ENCODE measurements around the gene TREX2.

TREX2 gene

DNA sequence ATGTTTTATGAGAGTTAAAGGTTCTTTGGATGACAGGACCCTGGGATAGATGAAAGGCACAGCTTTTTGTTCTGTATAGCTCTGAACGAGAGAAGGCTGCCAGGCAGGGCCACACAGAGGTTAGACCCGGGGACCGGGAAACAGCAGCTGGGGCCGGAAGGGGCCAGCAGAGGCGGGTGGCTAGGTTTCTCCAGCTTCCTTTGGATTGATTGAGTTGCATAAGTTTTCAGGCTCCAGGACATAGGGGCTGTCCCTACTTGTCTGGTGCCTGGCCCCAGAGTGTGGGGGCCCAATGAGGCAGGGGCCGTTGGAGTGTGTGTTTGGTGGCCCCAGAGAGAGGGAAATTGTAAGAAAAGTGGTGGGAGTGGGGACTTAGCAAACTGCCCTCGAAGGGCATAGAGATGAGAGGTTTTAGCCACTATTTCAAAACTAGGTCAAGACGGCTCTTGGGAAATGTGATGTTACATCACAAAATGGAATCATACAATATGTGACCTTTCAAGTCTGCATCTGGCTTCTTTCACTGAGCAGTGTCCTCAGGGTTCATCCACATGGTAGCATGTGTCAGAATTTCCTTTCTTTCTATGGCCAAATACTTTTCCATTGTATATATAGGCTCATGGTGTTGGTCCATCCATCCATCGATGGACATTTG lies 30.9 kb downstream of the TREX2 start:
- DNase-seq (ENCODE audit: low read depth), result peak; percentile 31
- TF ChIP-seq, protein P1, sequence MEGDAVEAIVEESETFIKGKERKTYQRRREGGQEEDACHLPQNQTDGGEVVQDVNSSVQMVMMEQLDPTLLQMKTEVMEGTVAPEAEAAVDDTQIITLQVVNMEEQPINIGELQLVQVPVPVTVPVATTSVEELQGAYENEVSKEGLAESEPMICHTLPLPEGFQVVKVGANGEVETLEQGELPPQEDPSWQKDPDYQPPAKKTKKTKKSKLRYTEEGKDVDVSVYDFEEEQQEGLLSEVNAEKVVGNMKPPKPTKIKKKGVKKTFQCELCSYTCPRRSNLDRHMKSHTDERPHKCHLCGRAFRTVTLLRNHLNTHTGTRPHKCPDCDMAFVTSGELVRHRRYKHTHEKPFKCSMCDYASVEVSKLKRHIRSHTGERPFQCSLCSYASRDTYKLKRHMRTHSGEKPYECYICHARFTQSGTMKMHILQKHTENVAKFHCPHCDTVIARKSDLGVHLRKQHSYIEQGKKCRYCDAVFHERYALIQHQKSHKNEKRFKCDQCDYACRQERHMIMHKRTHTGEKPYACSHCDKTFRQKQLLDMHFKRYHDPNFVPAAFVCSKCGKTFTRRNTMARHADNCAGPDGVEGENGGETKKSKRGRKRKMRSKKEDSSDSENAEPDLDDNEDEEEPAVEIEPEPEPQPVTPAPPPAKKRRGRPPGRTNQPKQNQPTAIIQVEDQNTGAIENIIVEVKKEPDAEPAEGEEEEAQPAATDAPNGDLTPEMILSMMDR (conservative IDR thresholded peaks at IDR 0.05; ENCODE audit: low read depth, low read length), result no peak
- H3K4me3 ChIP-seq (ENCODE audit: low read depth, low read length), result no peak overlapping the region

DNA sequence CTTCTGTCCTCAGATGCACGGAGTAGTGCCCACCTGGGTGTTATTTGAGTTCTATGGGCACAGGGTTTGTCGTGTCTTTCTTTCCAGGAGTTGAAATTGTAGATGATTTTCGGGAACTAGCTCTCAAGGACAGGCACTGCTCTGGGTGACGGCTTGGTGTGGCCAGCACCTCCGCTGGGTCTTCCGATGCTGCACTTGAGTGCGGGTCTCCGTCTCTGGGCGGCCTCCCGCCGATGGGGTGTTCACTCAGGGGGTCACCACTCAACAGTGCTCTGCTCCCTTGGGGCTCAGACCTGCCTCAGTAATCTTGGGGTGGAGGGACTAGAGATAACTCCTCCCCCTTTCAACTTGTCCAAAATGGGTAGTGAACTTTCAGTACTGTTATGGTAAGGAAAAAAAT lies 32.1 kb downstream of the TREX2 start:
- TF ChIP-seq, protein P1 (conservative IDR thresholded peaks at IDR 0.05; ENCODE audit: low read depth, low read length), result no peak
- no peak for DNase-seq (ENCODE audit: low read depth)
- H3K4me3 ChIP-seq (ENCODE audit: low read depth, low read length), result no peak overlapping the region

DNA sequence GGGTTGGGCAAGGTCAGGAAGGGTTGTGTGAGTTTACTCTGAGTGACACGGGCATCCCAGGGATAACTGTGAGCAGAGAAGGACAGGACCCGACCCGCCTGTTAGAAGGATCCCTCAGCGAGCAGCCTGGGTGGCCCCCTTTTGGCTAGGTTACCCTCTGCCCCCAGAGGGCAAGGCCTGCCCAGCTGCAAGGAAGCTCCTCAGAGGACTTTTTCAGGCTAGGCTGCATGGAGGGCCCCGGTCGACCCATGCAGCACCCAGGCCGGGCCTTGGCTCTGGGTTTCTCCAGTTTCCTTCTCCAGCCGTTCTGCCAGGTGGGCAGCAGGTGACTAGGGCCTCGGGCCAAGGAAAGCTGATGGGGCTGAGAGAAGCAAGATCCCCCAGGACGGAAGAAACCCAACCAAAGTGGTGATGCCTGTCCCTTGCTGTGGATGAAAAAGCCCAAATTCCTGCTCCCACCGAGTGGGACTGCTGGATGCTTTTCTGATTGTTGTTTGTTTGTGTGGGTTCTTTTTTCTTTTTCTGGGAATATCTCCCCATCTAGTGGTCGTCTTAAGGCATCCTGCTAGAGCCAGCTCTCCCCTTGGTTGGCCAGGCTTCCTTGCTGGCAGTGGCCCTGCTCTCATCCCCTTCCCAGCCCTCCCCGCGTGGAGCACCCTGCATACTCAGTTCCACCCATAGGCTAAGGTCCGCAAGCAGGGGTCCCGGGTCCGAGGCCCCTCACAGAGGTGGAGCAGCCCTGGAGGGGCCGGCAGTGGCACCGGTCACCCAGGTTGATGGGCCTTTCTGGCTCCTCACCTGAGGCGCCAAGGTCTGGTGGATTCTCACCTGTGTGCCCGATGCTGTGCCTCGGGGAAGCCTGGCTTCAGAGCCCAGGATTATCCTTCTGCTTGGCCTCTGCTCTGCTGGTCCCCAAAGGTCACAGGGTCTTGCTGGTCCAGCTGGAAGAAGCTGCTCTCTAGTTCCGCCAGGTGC lies 32.8 kb downstream of the TREX2 start:
- TF ChIP-seq, protein P1 (conservative IDR thresholded peaks at IDR 0.05; ENCODE audit: low read depth, low read length), result peak; percentile 33
- no peak overlapping the region for H3K4me3 ChIP-seq (ENCODE audit: low read depth, low read length)
- DNase-seq (ENCODE audit: low read depth), result peak; percentile 20

DNA sequence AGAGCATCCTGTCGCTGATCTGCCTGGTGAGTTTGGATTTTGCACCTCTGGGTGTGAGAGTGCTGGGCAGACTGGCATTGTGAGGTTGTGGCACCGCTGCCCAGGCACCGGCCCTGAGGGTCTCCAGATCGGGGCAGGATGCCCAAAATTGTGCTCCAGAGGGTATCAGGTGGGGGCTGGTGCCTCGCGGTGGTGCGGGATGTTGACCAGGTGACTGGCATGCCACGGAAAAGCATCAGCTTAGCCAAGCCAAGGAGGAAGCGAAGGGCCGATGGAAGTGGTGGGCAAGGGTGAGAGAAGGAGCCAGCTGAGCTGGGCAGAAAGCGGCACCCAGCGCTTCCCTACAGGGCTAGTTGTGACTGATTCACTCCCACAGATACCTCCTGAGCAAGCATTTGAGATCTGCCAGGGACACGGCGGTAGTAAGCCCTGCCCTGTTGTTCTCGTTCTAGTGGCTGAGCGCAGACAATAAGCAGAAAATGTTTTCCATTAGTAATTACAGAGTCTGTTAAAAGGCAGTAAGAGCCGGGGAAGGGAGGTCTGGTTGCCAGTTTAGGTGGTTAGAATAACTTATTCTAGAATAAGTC lies 33.8 kb downstream of the TREX2 start:
- H3K4me3 ChIP-seq (ENCODE audit: low read depth, low read length), result peak overlapping the region; percentile 54
- no peak for DNase-seq (ENCODE audit: low read depth)
- TF ChIP-seq, protein P1 (conservative IDR thresholded peaks at IDR 0.05; ENCODE audit: low read depth, low read length), result no peak

DNA sequence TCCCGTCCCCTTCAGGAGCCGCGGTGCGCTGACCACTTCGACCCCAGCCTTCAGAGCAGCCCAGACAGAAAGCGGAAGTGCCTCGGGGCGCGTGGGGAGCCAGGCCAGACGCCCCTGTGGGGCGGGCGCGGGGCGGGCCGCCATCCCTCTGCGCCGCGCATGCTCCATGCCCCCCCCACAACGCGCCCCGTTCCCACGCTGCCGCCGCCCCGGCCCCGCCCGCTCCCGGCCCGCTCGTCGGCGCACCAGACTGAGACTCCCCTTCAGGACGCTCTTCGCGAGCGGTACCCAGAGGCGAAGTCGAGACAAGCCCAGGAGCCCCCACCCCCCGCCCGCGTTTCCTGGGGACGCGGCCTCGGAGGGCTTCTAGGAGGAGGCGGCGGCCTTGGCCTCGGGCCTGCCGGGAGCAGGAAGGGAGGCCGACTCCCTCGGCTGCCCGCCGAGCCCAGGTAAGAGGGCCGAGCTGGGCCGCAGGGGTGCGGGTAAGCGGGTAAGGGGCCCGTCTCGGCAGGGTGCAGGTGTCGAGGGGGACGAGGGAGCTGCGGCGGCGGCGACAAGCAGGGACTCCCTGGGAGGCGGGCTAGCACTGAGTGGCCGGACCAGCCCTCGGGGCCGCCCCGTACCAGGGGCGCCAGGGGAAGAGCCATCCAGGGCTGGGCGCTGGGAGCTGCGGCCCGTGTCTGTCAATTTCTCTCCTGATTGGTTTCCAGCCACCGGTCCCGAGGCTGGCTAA lies 34.4 kb downstream of the TREX2 start, which contains the start of gene ZFP92:
Gene ZFP92 (plus strand): TSS at position 218 of the 733 bp plus-strand sequence. CDS start 6,851 bp downstream, outside the sequence.
- DNase-seq (ENCODE audit: low read depth), result peak; percentile 4
- TF ChIP-seq, protein P1 (conservative IDR thresholded peaks at IDR 0.05; ENCODE audit: low read depth, low read length), result no peak
- peak within 1 kb of the TSS; percentile 54 for H3K4me3 ChIP-seq (ENCODE audit: low read depth, low read length)

- H3K4me3 ChIP-seq (ENCODE audit: low read depth, low read length), result peak overlapping the region; percentile 54
- no peak for DNase-seq (ENCODE audit: low read depth)
- TF ChIP-seq, protein P1 (conservative IDR thresholded peaks at IDR 0.05; ENCODE audit: low read depth, low read length), result no peak
These were observed 35.0 kb downstream of the TREX2 start for GRCh38 chrX:153410888-153411254.

Data from choroid plexus epithelial cell (primary cell).